GM23338 (cell line): ENCODE measurements around the gene CELF2. TPM values are rescaled to one million over a fixed set of nuclear protein-coding genes. Genes with fewer than 3 reads are reported as not detected.

Source experiments
- ATAC-seq: fragments of 200-7000 bp; cut with Tn5 transposase; 3 replicates; pipeline ENCODE4 v1.9.1; 2020
- DNase-seq: peaks from one replicate; pipeline ENCODE4 v3.0.0-alpha.2; 2015; ENCODE audit warnings: low spot score
- H2AFZ ChIP-seq: fragments of 200-600 bp; sonication (generic); 2 replicates; pipeline ENCODE4 v1.8.0; 2016; ENCODE audit warnings: antibody characterized with exemption, mild to moderate bottlenecking, moderate library complexity
- H3F3A ChIP-seq: fragments of 200-600 bp; sonication (generic); replicated peaks from 2 replicates; pipeline ENCODE4 v1.8.0; 2017; ENCODE audit warnings: antibody characterized with exemption, mixed run types, low read depth
- H3K27ac ChIP-seq: fragments of 200-600 bp; sonication (generic); 2 replicates; pipeline ENCODE4 v1.6.1; 2016; ENCODE audit warnings: low read depth
- H3K27me3 ChIP-seq: fragments of 200-600 bp; sonication (generic); 2 replicates; pipeline ENCODE4 v1.8.0; 2016; ENCODE audit warnings: mild to moderate bottlenecking, mixed run types, moderate library complexity; ENCODE audit not compliant: insufficient read depth
- H3K36me3 ChIP-seq: fragments of 200-600 bp; sonication (generic); 2 replicates; pipeline ENCODE4 v1.8.0; 2016; ENCODE audit warnings: mild to moderate bottlenecking; ENCODE audit not compliant: insufficient read depth
- H3K4me1 ChIP-seq: fragments of 200-600 bp; sonication (generic); 2 replicates; pipeline ENCODE4 v1.8.0; 2016; ENCODE audit warnings: mild to moderate bottlenecking, moderate library complexity; ENCODE audit not compliant: insufficient read depth
- H3K4me2 ChIP-seq: fragments of 200-600 bp; sonication (generic); 2 replicates; pipeline ENCODE4 v1.7.1; 2017; ENCODE audit warnings: mixed run types
- H3K4me3 ChIP-seq: fragments of 200-600 bp; sonication (generic); 2 replicates; pipeline ENCODE4 v1.6.1; 2016; ENCODE audit warnings: mixed run types
- H3K79me2 ChIP-seq: fragments of 200-600 bp; sonication (generic); replicated peaks from 2 replicates; pipeline ENCODE4 v1.8.0; 2017; ENCODE audit warnings: mild to moderate bottlenecking; ENCODE audit not compliant: insufficient read depth
- H3K9me2 ChIP-seq: fragments of 200-600 bp; sonication (generic); 2 replicates; pipeline ENCODE4 v1.8.0; 2017; ENCODE audit not compliant: insufficient read depth
- H4K20me1 ChIP-seq: fragments of 200-600 bp; sonication (generic); replicated peaks from 2 replicates; pipeline ENCODE4 v1.8.0; 2017; ENCODE audit warnings: mild to moderate bottlenecking; ENCODE audit not compliant: insufficient read depth
- H3K27ac Mint-ChIP-seq: 2 replicates; pipeline ENCODE4 v1.8.0; 2020; ENCODE audit warnings: inconsistent platforms, mild to moderate bottlenecking, moderate library complexity, mixed read lengths
- H3K27me3 Mint-ChIP-seq: 3 replicates; pipeline ENCODE4 v1.8.0; 2022; ENCODE audit warnings: low read depth, mild to moderate bottlenecking, moderate library complexity, mixed read lengths, inconsistent platforms; ENCODE audit not compliant: insufficient read depth, poor library complexity
- H3K36me3 Mint-ChIP-seq: 3 replicates; pipeline ENCODE4 v1.8.0; 2021; ENCODE audit warnings: low read depth, mild to moderate bottlenecking, inconsistent platforms, moderate library complexity, mixed read lengths
- H3K4me1 Mint-ChIP-seq: 3 replicates; pipeline ENCODE4 v1.8.0; 2020; ENCODE audit warnings: mild to moderate bottlenecking, inconsistent platforms, mixed read lengths
- H3K4me3 Mint-ChIP-seq: 3 replicates; pipeline ENCODE4 v1.8.0; 2021; ENCODE audit warnings: moderate library complexity, mild to moderate bottlenecking, inconsistent platforms, mixed read lengths
- H3K9me3 Mint-ChIP-seq: 3 replicates; pipeline ENCODE4 v1.8.0; 2020; ENCODE audit warnings: moderate library complexity, mild to moderate bottlenecking, inconsistent platforms, mixed read lengths
- CREB1 ChIP-seq: fragments of 250-450 bp; sonication (Bioruptor Pico); IDR thresholded peaks from 2 replicates; pipeline ENCODE4 v1.5.0; 2020; ENCODE audit warnings: low read depth, mild to moderate bottlenecking, moderate library complexity
- CTCF ChIP-seq, 2 experiments: fragments of 200-600 bp in 1 of 2; sonication (generic) in 1 of 2; conservative IDR thresholded peaks; 2 replicates each; pipeline versions ENCODE4 v1.5.1 to v1.6.1; 2016 to 2017; ENCODE audit warnings: antibody characterized with exemption in 2 of 2, low read depth in 2 of 2, mild to moderate bottlenecking in 2 of 2, moderate library complexity in 1 of 2
- EZH2 ChIP-seq: fragments of 200-600 bp; sonication (generic); IDR thresholded peaks from one replicate; pipeline ENCODE4 v1.8.0; 2017; ENCODE audit warnings: antibody characterized with exemption, mild to moderate bottlenecking, low read depth; ENCODE audit not compliant: unreplicated experiment
- EZH2phosphoT487 ChIP-seq: fragments of 200-600 bp; sonication (generic); IDR thresholded peaks from one replicate; pipeline ENCODE4 v1.8.1; 2018; ENCODE audit warnings: antibody characterized with exemption; ENCODE audit not compliant: unreplicated experiment
- JUNB ChIP-seq: IDR thresholded peaks from one replicate; pipeline ENCODE4 v1.6.1; 2016; ENCODE audit warnings: antibody characterized with exemption; ENCODE audit not compliant: unreplicated experiment
- POLR2AphosphoS5 ChIP-seq: IDR thresholded peaks from 2 replicates; pipeline ENCODE4 v1.6.1; 2016; ENCODE audit warnings: antibody characterized with exemption, low read depth
- REST ChIP-seq: IDR thresholded peaks from one replicate; pipeline ENCODE4 v1.6.1; 2018; ENCODE audit warnings: antibody characterized with exemption; ENCODE audit not compliant: unreplicated experiment
- STAT1 ChIP-seq: IDR thresholded peaks from one replicate; pipeline ENCODE4 v1.6.1; 2016; ENCODE audit warnings: antibody characterized with exemption; ENCODE audit not compliant: unreplicated experiment
- ZNF114 ChIP-seq: fragments of 250-450 bp; sonication (Bioruptor Pico); IDR thresholded peaks from 2 replicates; pipeline ENCODE4 v1.5.0; 2020; ENCODE audit warnings: mild to moderate bottlenecking, moderate library complexity
- ZNF331 ChIP-seq: fragments of 250-450 bp; sonication (Bioruptor Pico); IDR thresholded peaks from 2 replicates; pipeline ENCODE4 v1.5.0; 2020; ENCODE audit warnings: low read depth, mild to moderate bottlenecking, moderate library complexity
- ZNF462 ChIP-seq: fragments of 250-450 bp; sonication (Bioruptor Pico); IDR thresholded peaks from 2 replicates; pipeline ENCODE4 v1.5.0; 2020; ENCODE audit warnings: mild to moderate bottlenecking, moderate library complexity
- polyA plus RNA-seq: library from polyadenylated mRNA; unstranded; fragments of >200 nt; fragmentation: Nextera tagmentation; extraction: Ambion mirVana; gene quantifications from 2 replicates; pipeline ENCODE4 v1.2.1, GENCODE V29; 2016
- total RNA-seq: library from RNA; depleted of rRNA; stranded (reverse); fragments of >200 nt; shearing (Covaris generic); gene quantifications from 2 replicates; pipeline ENCODE4 v1.2.3, GENCODE V29; 2014

CELF2 gene
- total and polyA plus RNA-seq, 2 experiments from 2014 or later, result 18.1 to 22.5 TPM

- Histone ChIP-seq H3K36me3 (no peaks in the 10 kb centered on the region), H3K4me1 (peaks cover 7% of the 10 kb centered on the region; the same call in 1 of the 2 replicates), H3K4me2 (no peak overlapping the region), H3F3A (no peaks in the 10 kb centered on the region), H3K27ac (no peak overlapping the region), H3K4me3 (no peak overlapping the region), H3K9me2 (no peaks in the 10 kb centered on the region), H3K79me2 (no peaks in the 10 kb centered on the region), H4K20me1 (no peaks in the 10 kb centered on the region), H2AFZ (no peak overlapping the region), H3K27me3 (no peaks in the 10 kb centered on the region)
- DNase-seq, result no peak
- Mint-ChIP-seq H3K4me1 (peaks cover 16% of the 10 kb centered on the region), H3K9me3 (no peaks in the 10 kb centered on the region), H3K27me3 (no peaks in the 10 kb centered on the region), H3K27ac (no peak overlapping the region), H3K36me3 (no peaks in the 10 kb centered on the region), H3K4me3 (no peak overlapping the region)
- ATAC-seq, result no peak
- no peak for TF ChIP-seq ZNF462 (CRISPR knock-in tag)
- TF ChIP-seq POLR2AphosphoS5, result no peak
These were observed 11.2 kb upstream of the CELF2 start for GRCh38 chr10:11006428-11006825.

- H3K9me3 Mint-ChIP-seq, result no peaks in the 10 kb centered on the region
- DNase-seq (no peak), ATAC-seq (no peak)
- no peaks in the 10 kb centered on the region for H3K79me2 ChIP-seq
- H3K27ac Mint-ChIP-seq, result no peak overlapping the region
- H4K20me1 ChIP-seq, result no peaks in the 10 kb centered on the region
- no peak overlapping the region for H3K4me3 ChIP-seq
- H3K36me3 Mint-ChIP-seq, result no peaks in the 10 kb centered on the region
- no peaks in the 10 kb centered on the region for H3K36me3 ChIP-seq
- H3K4me1 ChIP-seq, result peaks cover 7% of the 10 kb centered on the region; the same call in 1 of the 2 replicates
- H3K27ac ChIP-seq, result no peak overlapping the region
- no peaks in the 10 kb centered on the region for H3K27me3 Mint-ChIP-seq
- no peaks in the 10 kb centered on the region for H3K9me2 ChIP-seq
- H3K27me3 ChIP-seq, result no peaks in the 10 kb centered on the region
- H3K4me1 Mint-ChIP-seq, result peaks cover 10% of the 10 kb centered on the region
- no peak overlapping the region for H3K4me2 ChIP-seq
- no peaks in the 10 kb centered on the region for H3F3A ChIP-seq
- H2AFZ ChIP-seq, result peak overlapping the region; percentile 69; the same call in 1 of the 2 replicates
- H3K4me3 Mint-ChIP-seq, result no peak overlapping the region
- TF ChIP-seq ZNF114 (CRISPR knock-in tag) (no peak), CREB1 (CRISPR knock-in tag) (no peak), STAT1 (no peak), EZH2phosphoT487 (no peak), CTCF (conservative IDR thresholded peaks at IDR 0.05; ENCODE audit: low read depth in 2 of 2) (no peak), REST (no peak), EZH2 (no peak), ZNF331 (CRISPR knock-in tag) (no peak), JUNB (no peak)
These were observed 10.1 kb upstream of the CELF2 start for GRCh38 chr10:11007476-11008020.
